ENCODE results near the gene FITM1.

The FITM1 gene

DNA sequence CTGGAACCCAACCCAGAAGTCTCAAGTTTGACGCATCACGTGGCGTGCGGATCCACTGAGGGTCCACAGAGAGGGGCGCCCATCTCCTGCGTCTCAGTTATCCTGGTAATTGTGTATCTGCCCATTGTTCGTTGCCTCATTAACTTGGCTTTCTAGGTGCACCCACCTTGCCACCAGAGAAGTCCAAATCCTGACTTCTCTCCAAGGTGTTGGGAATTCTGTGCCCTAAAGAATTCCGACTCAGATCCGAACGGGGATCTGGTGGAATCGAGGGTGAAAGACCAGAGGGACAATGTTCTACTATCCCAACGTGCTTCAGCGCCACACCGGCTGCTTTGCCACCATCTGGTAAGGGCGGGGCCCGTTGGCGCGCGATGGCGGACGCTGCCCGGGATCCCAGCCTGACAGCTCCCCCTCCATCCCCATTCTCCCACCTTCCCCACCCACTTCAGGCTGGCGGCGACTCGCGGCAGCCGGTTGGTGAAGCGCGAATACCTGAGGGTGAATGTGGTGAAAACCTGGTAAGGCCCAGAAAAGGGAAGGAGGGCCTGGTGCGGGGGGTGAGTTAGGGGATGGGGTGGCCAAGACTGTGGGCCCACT lies 41.9 kb downstream of the FITM1 start:
- H3K4me1 ChIP-seq (ENCODE audit: control insufficient read depth in 1 of 2, insufficient read depth in 2 of 2, low read length in 2 of 2) = no peaks in the 10 kb centered on the region
- H3K9ac ChIP-seq (ENCODE audit: low read depth in 1 of 2, low read length in 2 of 2) = peak overlapping the region in 1 of 2 donors; percentile 16
- no peaks in the 10 kb centered on the region for H3K27me3 ChIP-seq (ENCODE audit: control insufficient read depth in 1 of 2, insufficient read depth in 2 of 2, low read length in 2 of 2)
- peak overlapping the region; percentile 0 to 57 for H3K4me3 ChIP-seq (ENCODE audit: low read depth in 1 of 2, low read length in 2 of 2)
- H3K27ac ChIP-seq (ENCODE audit: low read depth, low read length) = no peak overlapping the region
- no peaks in the 10 kb centered on the region for H3K9me3 ChIP-seq (ENCODE audit: control insufficient read depth in 1 of 2, low read length in 2 of 2)
- H3K36me3 ChIP-seq (ENCODE audit: control insufficient read depth in 1 of 2, insufficient read depth in 2 of 2, low read length in 2 of 2) = peaks cover 30 to 46% of the 10 kb centered on the region in 2 donors

GRCh38 chr14:24172871-24173281 lies 42.4 kb downstream of the FITM1 start:
- no peaks in the 10 kb centered on the region for H3K4me1 ChIP-seq (ENCODE audit: control insufficient read depth in 1 of 2, insufficient read depth in 2 of 2, low read length in 2 of 2)
- no peaks in the 10 kb centered on the region for H3K9me3 ChIP-seq (ENCODE audit: control insufficient read depth in 1 of 2, low read length in 2 of 2)
- H3K27me3 ChIP-seq (ENCODE audit: control insufficient read depth in 1 of 2, insufficient read depth in 2 of 2, low read length in 2 of 2) = no peaks in the 10 kb centered on the region
- peak overlapping the region in 1 of 2 donors; percentile 57 for H3K4me3 ChIP-seq (ENCODE audit: low read depth in 1 of 2, low read length in 2 of 2)
- no peak overlapping the region for H3K27ac ChIP-seq (ENCODE audit: low read depth, low read length)
- peaks cover 29 to 46% of the 10 kb centered on the region in 2 donors for H3K36me3 ChIP-seq (ENCODE audit: control insufficient read depth in 1 of 2, insufficient read depth in 2 of 2, low read length in 2 of 2)
- peak overlapping the region in 1 of 2 donors; percentile 16 for H3K9ac ChIP-seq (ENCODE audit: low read depth in 1 of 2, low read length in 2 of 2)

GRCh38 chr14:24176599-24176998 lies 46.1 kb downstream of the FITM1 start:
- no peak overlapping the region for H3K9ac ChIP-seq (ENCODE audit: low read depth in 1 of 2, low read length in 2 of 2)
- H3K4me1 ChIP-seq (ENCODE audit: control insufficient read depth in 1 of 2, insufficient read depth in 2 of 2, low read length in 2 of 2) = no peaks in the 10 kb centered on the region
- H3K36me3 ChIP-seq (ENCODE audit: control insufficient read depth in 1 of 2, insufficient read depth in 2 of 2, low read length in 2 of 2) = peaks cover 36 to 76% of the 10 kb centered on the region in 2 donors
- no peaks in the 10 kb centered on the region for H3K9me3 ChIP-seq (ENCODE audit: control insufficient read depth in 1 of 2, low read length in 2 of 2)
- no peak overlapping the region for H3K27ac ChIP-seq (ENCODE audit: low read depth, low read length)
- no peaks in the 10 kb centered on the region for H3K27me3 ChIP-seq (ENCODE audit: control insufficient read depth in 1 of 2, insufficient read depth in 2 of 2, low read length in 2 of 2)
- no peak overlapping the region for H3K4me3 ChIP-seq (ENCODE audit: low read depth in 1 of 2, low read length in 2 of 2)

DNA sequence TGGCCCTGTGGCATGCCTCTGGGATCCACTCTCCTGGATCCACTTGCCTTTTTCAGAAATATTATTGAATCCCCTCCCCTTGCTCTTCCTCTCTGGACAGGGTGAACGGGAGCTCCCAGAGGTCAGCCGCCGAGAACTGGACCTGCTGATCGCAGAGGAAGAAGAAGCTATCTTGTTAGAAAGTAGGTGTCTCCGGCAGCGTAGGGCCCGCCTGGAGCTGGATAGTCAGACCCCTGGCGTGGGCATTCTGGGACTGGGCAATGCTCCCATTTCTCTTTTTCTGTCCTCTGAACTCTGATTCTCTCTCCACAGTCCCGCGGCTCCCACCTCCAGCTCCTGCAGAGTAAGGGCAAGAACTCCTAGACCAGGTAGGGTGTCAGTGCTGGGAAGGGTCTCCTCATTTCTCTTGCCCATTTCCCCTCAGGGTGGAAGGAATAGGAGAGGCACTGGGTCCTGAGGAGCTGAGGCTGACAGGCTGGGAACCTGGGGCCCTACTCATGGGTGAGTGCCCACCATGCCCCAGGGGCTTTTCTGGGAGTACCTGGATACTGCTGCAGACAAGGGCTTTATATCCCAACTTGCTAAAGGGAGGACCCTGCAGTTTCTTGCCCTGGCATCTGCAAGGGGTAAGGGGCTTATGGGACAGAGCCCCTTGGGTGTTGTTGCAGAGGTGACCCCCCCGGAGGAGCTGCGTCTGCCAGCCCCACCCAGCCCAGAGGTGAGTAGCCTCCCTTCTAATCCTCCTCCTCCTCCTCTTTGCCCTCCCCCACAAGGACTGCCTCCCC lies 46.8 kb downstream of the FITM1 start:
- H3K9ac ChIP-seq (ENCODE audit: low read depth in 1 of 2, low read length in 2 of 2) = no peak overlapping the region
- H3K27me3 ChIP-seq (ENCODE audit: control insufficient read depth in 1 of 2, insufficient read depth in 2 of 2, low read length in 2 of 2) = no peaks in the 10 kb centered on the region
- no peak overlapping the region for H3K27ac ChIP-seq (ENCODE audit: low read depth, low read length)
- peaks cover 41 to 80% of the 10 kb centered on the region in 2 donors for H3K36me3 ChIP-seq (ENCODE audit: control insufficient read depth in 1 of 2, insufficient read depth in 2 of 2, low read length in 2 of 2)
- H3K4me1 ChIP-seq (ENCODE audit: control insufficient read depth in 1 of 2, insufficient read depth in 2 of 2, low read length in 2 of 2) = no peaks in the 10 kb centered on the region
- no peaks in the 10 kb centered on the region for H3K9me3 ChIP-seq (ENCODE audit: control insufficient read depth in 1 of 2, low read length in 2 of 2)
- no peak overlapping the region for H3K4me3 ChIP-seq (ENCODE audit: low read depth in 1 of 2, low read length in 2 of 2)

GRCh38 chr14:24177891-24178290 lies 47.4 kb downstream of the FITM1 start:
- peaks cover 43 to 80% of the 10 kb centered on the region in 2 donors for H3K36me3 ChIP-seq (ENCODE audit: control insufficient read depth in 1 of 2, insufficient read depth in 2 of 2, low read length in 2 of 2)

GRCh38 chr14:24178399-24179178 lies 48.1 kb downstream of the FITM1 start:
- H3K4me3 ChIP-seq (ENCODE audit: low read depth in 1 of 2, low read length in 2 of 2) = no peak overlapping the region
- no peaks in the 10 kb centered on the region for H3K9me3 ChIP-seq (ENCODE audit: control insufficient read depth in 1 of 2, low read length in 2 of 2)
- H3K36me3 ChIP-seq (ENCODE audit: control insufficient read depth in 1 of 2, insufficient read depth in 2 of 2, low read length in 2 of 2) = peaks cover 41 to 81% of the 10 kb centered on the region in 2 donors
- H3K27ac ChIP-seq (ENCODE audit: low read depth, low read length) = no peak overlapping the region
- no peak overlapping the region for H3K9ac ChIP-seq (ENCODE audit: low read depth in 1 of 2, low read length in 2 of 2)
- H3K4me1 ChIP-seq (ENCODE audit: control insufficient read depth in 1 of 2, insufficient read depth in 2 of 2, low read length in 2 of 2) = no peaks in the 10 kb centered on the region
- no peaks in the 10 kb centered on the region for H3K27me3 ChIP-seq (ENCODE audit: control insufficient read depth in 1 of 2, insufficient read depth in 2 of 2, low read length in 2 of 2)

More at GRCh38 chr14:24177891-24178290, 47.4 kb downstream of the FITM1 start:
- H3K9me3 ChIP-seq (ENCODE audit: control insufficient read depth in 1 of 2, low read length in 2 of 2) = no peaks in the 10 kb centered on the region
- H3K27me3 ChIP-seq (ENCODE audit: control insufficient read depth in 1 of 2, insufficient read depth in 2 of 2, low read length in 2 of 2) = no peaks in the 10 kb centered on the region
- no peak overlapping the region for H3K27ac ChIP-seq (ENCODE audit: low read depth, low read length)
- no peak overlapping the region for H3K4me3 ChIP-seq (ENCODE audit: low read depth in 1 of 2, low read length in 2 of 2)
- no peaks in the 10 kb centered on the region for H3K4me1 ChIP-seq (ENCODE audit: control insufficient read depth in 1 of 2, insufficient read depth in 2 of 2, low read length in 2 of 2)
- no peak overlapping the region for H3K9ac ChIP-seq (ENCODE audit: low read depth in 1 of 2, low read length in 2 of 2)

GRCh38 chr14:24179294-24179960 lies 49.0 kb downstream of the FITM1 start:
- no peak overlapping the region for H3K4me3 ChIP-seq (ENCODE audit: low read depth in 1 of 2, low read length in 2 of 2)
- H3K9ac ChIP-seq (ENCODE audit: low read depth in 1 of 2, low read length in 2 of 2) = peak overlapping the region in 1 of 2 donors; percentile 17
- no peaks in the 10 kb centered on the region for H3K27me3 ChIP-seq (ENCODE audit: control insufficient read depth in 1 of 2, insufficient read depth in 2 of 2, low read length in 2 of 2)
- H3K27ac ChIP-seq (ENCODE audit: low read depth, low read length) = peak overlapping the region; percentile 36
- no peaks in the 10 kb centered on the region for H3K9me3 ChIP-seq (ENCODE audit: control insufficient read depth in 1 of 2, low read length in 2 of 2)
- peaks cover 43 to 87% of the 10 kb centered on the region in 2 donors for H3K36me3 ChIP-seq (ENCODE audit: control insufficient read depth in 1 of 2, insufficient read depth in 2 of 2, low read length in 2 of 2)
- no peaks in the 10 kb centered on the region for H3K4me1 ChIP-seq (ENCODE audit: control insufficient read depth in 1 of 2, insufficient read depth in 2 of 2, low read length in 2 of 2)

GRCh38 chr14:24179961-24180796 lies 49.7 kb downstream of the FITM1 start:
- peaks cover 49 to 90% of the 10 kb centered on the region in 2 donors for H3K36me3 ChIP-seq (ENCODE audit: control insufficient read depth in 1 of 2, insufficient read depth in 2 of 2, low read length in 2 of 2)
- H3K27ac ChIP-seq (ENCODE audit: low read depth, low read length) = peak overlapping the region; percentile 36
- H3K9ac ChIP-seq (ENCODE audit: low read depth in 1 of 2, low read length in 2 of 2) = peak overlapping the region in 1 of 2 donors; percentile 17
- no peaks in the 10 kb centered on the region for H3K9me3 ChIP-seq (ENCODE audit: control insufficient read depth in 1 of 2, low read length in 2 of 2)
- H3K4me3 ChIP-seq (ENCODE audit: low read depth in 1 of 2, low read length in 2 of 2) = no peak overlapping the region
- no peaks in the 10 kb centered on the region for H3K27me3 ChIP-seq (ENCODE audit: control insufficient read depth in 1 of 2, insufficient read depth in 2 of 2, low read length in 2 of 2)
- no peaks in the 10 kb centered on the region for H3K4me1 ChIP-seq (ENCODE audit: control insufficient read depth in 1 of 2, insufficient read depth in 2 of 2, low read length in 2 of 2)

DNA sequence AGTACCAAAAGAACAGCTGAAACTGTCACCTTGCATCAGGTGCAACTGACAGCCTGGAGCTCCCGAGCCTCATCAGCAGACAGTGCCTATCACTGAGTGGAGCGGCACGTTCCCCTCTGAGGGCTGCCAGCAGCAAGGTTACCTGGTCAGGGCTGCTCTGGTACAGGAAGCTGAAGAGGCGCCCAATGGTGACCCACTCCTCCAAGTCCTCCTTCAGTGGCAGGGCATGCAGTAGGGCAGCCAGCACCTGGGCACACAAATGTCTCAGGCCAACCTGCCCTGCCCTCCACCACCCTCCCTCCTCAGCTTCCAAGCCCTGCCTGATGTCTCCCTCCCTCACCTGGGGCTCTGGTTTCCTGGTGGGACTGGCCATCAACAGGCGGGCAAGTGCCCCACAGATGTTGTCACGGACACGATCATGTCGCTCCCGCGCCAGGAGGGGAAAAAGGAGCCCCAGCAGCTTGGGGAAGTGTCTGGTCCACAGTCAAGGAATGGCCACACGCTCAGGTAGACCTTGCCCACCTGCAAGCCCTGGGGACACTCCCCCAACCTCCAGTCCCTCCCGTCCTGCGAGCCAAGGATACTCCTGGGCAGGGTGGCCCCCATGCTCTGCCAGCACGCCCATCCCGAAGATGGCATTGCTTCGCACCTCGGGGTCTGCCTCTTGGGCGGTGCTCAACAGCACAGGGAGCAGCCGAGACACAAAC lies 51.1 kb downstream of the FITM1 start:
- no peak overlapping the region for H3K9ac ChIP-seq (ENCODE audit: low read depth in 1 of 2, low read length in 2 of 2)
- H3K4me1 ChIP-seq (ENCODE audit: control insufficient read depth in 1 of 2, insufficient read depth in 2 of 2, low read length in 2 of 2) = no peaks in the 10 kb centered on the region
- H3K9me3 ChIP-seq (ENCODE audit: control insufficient read depth in 1 of 2, low read length in 2 of 2) = no peaks in the 10 kb centered on the region
- H3K27me3 ChIP-seq (ENCODE audit: control insufficient read depth in 1 of 2, insufficient read depth in 2 of 2, low read length in 2 of 2) = no peaks in the 10 kb centered on the region
- H3K36me3 ChIP-seq (ENCODE audit: control insufficient read depth in 1 of 2, insufficient read depth in 2 of 2, low read length in 2 of 2) = peaks cover 53 to 96% of the 10 kb centered on the region in 2 donors
- no peak overlapping the region for H3K27ac ChIP-seq (ENCODE audit: low read depth, low read length)
- no peak overlapping the region for H3K4me3 ChIP-seq (ENCODE audit: low read depth in 1 of 2, low read length in 2 of 2)

Measured in duodenal mucosa (tissue), 2 donors.